HG03025 (cell line): ENCODE results near the gene SPTAN1.
"Not testable (repeated sequence)": the region's sequence is repeated elsewhere in the genome, so short reads cannot be mapped to it uniquely, and the experiment has no call there.

Experiments
- ATAC-seq: cut with Tn5 transposase; IDR thresholded peaks from one replicate; pipeline ENCODE4 v1.9.1; 2021; ENCODE audit warnings: mild to moderate bottlenecking, moderate library complexity; ENCODE audit not compliant: unreplicated experiment, low FRiP score

Gene SPTAN1

GRCh38 chr9:128552744-128553440, 505 bp downstream of the SPTAN1 start:
- peak; percentile 42 for ATAC-seq

- no peak for ATAC-seq
These were observed 1.3 kb downstream of the SPTAN1 start for GRCh38 chr9:128553728-128554127.

- no peak for ATAC-seq
These were observed 1.9 kb downstream of the SPTAN1 start for GRCh38 chr9:128554155-128554862.

- ATAC-seq = no peak
These were observed 2.9 kb downstream of the SPTAN1 start for GRCh38 chr9:128555180-128555721.

- no peak for ATAC-seq
These were observed 3.9 kb downstream of the SPTAN1 start for GRCh38 chr9:128556276-128556675.

GRCh38 chr9:128556926-128557634, 4.7 kb downstream of the SPTAN1 start:
- no peak for ATAC-seq

GRCh38 chr9:128558431-128559310, 6.3 kb downstream of the SPTAN1 start:
- no peak for ATAC-seq

GRCh38 chr9:128565578-128565977, 13.2 kb downstream of the SPTAN1 start:
- ATAC-seq = no peak

GRCh38 chr9:128568470-128569078, 16.2 kb downstream of the SPTAN1 start:
- ATAC-seq = no peak

- ATAC-seq = no peak
These were observed 23.1 kb downstream of the SPTAN1 start for GRCh38 chr9:128575469-128575868.

- ATAC-seq = no peak
These were observed 23.5 kb downstream of the SPTAN1 start for GRCh38 chr9:128575916-128576315.

- ATAC-seq = no peak
These were observed 24.8 kb downstream of the SPTAN1 start for GRCh38 chr9:128577206-128577605.

- no peak for ATAC-seq
These were observed 26.8 kb downstream of the SPTAN1 start for GRCh38 chr9:128579194-128579593.

GRCh38 chr9:128580731-128581130, 28.3 kb downstream of the SPTAN1 start:
- ATAC-seq = no peak

- not testable (repeated sequence) for ATAC-seq
These were observed 32.8 kb downstream of the SPTAN1 start for GRCh38 chr9:128585155-128585554.

- not testable (repeated sequence) for ATAC-seq
These were observed 34.5 kb downstream of the SPTAN1 start for GRCh38 chr9:128586934-128587333.

GRCh38 chr9:128587453-128587852, 35.1 kb downstream of the SPTAN1 start:
- ATAC-seq = no peak

GRCh38 chr9:128588581-128589233, 36.3 kb downstream of the SPTAN1 start:
- no peak for ATAC-seq

GRCh38 chr9:128593039-128593438, 40.7 kb downstream of the SPTAN1 start:
- no peak for ATAC-seq
